Measurements from ENCODE around the gene TRAP1.

The TRAP1 gene

DNA sequence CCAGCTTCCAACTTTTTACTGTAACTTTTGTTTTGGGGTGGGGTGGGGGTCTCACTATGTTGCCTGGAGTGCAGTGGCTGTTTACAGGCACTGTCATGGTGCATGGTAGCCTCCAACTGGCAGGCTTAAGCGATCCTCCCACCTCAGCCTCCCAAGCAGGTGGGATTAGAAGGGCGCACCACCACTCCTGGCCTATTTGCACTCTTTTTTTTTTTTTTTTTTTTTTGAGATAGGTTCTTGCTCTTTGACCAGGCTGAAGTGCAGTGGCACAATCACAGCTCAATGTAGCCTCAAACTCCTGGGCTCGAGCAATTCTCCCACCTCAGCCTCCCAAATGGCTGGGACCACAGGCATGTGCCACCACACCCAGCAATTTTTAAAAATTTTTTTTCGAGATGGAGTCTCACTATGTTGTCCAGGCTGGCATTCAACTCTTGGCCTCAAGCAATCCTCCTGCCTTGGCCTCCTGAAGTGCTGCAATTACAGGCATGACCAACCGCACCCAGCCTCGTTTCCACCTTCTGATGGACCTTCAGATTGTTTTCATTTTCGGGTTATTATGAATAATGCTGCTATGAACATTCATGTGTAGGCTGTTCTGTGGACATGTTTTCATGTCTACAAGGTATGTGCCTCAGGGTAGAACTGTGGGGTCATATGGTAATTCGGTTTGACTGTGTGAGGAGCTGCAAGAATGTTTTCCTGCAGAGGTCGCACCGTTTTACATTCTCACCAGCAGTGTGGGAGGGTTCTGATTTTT is 10.9 kb downstream of the TRAP1 start:
- no peak for DNase-seq

DNA sequence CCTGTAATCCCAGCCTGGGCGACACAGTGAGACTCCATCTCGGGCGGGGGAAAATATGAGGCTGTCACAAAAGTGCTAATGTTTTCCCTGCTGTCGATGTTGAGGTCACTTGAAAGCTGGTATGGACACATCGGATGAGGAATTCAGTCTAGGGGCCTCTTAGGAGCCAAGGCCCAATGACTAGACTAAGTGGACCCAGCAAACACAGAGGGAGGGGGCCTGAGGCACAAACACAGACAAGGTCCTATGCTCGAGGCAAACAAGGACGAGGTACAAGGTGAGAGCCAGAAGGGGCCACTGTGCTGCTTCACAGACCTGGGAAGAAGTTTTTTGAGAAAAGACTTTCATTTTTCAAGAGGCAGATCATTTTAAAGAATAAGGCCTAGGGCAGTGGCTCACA is 15.2 kb downstream of the TRAP1 start:
- DNase-seq: no peak

DNA sequence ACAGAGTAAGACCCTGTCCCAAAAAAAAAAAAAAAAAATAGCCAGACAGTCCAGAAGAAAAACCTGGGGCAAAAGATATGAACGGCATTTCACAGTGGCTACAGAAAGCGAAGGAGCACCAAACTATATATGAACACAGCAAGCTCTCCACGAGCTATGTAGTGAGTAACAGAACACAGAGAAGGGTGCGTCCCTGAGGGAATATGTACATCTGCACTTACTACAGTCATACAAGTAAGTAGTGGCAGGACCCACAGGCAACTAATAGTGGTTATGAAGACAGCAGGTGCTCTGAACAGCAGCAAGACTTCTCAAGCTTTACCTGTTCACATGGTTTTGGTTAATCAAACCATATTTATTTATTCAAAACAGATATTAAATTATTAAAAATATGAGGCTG is 15.8 kb downstream of the TRAP1 start:
- DNase-seq: no peak

DNA sequence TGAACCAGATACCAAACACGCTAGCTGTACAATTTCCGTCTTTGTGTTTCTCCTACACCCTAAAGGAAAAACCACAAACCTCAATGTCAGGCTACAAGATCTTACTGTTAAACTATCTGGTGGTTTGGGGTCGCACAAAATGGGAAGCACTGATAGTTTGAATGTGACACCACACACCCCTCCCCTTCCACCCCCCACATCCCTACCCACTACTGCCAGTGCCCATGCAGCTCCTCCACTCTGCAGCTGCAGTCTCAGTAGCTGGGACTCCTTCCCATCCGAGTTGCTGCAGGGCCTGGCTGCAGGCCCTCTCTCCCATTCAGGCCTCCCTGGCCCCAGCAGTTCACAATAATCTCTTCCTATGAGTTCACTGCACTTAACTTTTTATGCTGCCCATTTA is 18.4 kb downstream of the TRAP1 start:
- DNase-seq: no peak

DNA sequence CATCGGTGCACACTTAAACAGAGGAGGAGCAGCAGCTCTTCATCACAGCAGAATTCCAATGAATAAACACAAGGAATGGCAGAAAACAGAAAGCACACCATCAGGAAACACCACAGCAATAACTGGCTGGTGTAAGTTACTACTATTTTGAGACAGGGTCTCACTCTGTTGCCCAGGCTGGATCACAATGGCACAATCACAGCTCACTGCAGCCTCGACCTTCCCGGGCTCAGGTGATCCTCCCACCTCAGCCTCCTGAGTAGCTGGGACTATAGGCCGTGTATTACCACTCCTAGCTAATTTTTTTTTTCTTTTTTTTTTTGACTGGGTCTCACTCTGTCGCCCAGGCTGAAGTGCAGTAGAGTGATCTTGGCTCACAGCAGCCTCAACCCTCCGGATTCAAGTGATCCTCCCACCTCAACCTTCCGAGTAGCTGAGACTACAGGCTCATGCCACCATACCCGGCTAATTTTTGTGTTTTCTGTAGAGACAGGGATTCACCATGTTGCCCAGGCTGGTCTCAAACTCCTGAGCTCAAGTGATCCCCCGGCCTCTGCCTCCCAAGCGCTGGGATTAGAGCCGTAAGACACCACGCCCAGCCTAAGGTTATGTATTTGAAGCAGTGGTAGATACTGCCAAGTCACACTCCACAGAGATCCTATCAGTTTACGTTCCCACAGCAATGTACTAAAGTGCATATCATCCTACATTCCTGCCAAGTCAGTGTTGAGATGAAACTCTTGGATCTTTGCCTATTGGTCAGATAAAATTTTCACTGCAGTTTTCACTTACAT is 20.7 kb downstream of the TRAP1 start:
- peak; percentile 14 for DNase-seq

DNA sequence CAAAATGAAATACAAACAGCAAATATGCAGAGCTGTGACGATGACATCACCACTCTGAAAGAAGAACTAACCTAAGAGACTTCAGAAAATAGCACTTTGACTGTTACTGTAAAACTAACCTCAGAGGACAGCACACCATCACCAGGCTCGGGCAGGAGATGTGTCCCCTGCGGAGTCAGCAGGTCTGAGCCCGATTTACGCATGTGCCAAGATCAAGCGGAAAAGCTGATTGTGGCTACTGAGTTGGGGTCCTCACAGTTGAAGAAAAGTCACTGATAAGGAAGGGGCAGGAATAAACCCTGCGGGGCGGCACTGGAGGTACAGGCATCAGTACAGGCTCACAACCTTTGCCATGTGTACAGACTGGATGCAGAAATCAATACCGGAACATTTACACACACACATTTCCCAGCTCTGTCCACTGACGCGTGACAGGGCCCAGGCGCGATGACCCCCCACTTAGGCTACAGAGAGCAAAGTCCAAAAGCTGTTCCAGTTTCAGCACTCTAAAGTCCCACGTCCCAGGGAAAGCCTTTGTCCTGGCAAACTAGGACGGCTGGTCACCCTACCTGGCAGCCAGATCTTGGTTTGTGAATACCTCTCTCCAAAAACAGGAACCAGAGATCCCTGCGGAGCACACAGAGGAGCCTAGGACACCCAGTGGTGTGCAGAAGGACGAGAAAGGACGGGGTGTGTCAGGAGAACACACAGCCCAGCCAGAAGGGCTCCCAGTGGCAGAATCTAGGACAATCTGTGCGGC is 21.5 kb downstream of the TRAP1 start:
- no peak for DNase-seq

GRCh38 chr16:3694051-3694450 is 23.3 kb downstream of the TRAP1 start:
- no peak for DNase-seq

- DNase-seq: no peak
Observed at GRCh38 chr16:3691761-3692160, 25.6 kb downstream of the TRAP1 start.

GRCh38 chr16:3690980-3691720 is 26.2 kb downstream of the TRAP1 start:
- DNase-seq: no peak

DNA sequence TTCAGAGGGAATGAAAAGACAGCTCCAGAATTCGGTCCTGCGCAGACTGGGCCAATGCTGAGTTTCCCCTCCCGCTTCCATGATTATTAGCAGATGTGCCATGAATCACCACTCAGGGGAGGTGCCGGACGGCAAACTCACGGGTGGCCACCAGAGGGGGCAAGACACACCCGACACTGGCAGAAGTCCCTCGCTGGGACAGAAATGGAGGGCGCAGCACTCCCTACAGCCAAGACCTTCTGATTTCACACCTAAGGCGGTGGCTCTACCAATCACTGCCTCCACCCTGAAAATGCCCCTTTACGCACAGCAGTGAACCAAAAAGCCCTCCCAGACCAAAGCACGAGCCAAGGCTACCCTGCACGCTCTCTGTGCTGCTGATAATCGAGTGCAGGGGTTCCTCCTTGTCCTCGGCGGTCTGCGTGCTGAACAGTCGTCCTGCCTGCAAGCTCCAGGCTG is 26.8 kb downstream of the TRAP1 start:
- DNase-seq: peak; percentile 40

GRCh38 chr16:3689731-3690130 is 27.6 kb downstream of the TRAP1 start:
- DNase-seq: no peak

DNA sequence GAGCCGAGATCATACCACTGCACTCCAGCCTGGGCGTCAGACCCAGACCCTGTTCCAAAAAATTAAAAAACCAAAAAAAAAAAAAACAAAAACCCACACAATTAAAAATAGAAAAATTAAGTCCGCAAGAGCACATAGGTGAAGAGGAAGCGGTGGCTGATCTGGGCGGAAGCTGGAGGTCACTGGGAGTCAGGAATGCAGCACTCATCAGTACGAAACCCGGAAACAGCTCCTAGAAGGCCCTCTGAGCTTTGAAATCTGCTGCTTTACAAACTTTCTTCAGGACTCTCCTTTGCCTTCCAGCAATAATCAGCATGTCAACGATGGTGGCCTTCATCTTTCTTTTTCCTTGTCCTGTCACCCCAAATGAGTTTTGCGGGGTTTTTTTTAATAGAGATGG is 29.5 kb downstream of the TRAP1 start:
- DNase-seq: no peak

DNA sequence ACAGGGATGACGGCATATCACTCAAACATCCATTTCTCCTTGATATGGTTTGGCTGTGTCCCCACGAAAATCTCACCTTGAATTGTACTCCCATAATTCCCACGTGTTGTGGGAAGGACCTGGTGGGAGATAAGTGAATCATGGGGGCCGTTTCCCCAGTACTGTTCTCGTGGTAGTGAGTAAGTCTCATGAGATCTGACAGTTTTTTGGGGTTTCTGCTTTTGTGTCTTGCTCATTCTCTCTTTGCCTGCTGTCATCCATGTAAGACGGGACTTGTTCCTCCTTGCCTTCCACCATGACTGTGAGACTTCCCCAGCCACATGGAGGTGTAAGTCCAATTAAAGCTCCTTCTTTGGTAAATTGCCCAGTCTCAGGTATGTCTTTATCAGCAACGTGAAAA is 30.3 kb downstream of the TRAP1 start:
- no peak for DNase-seq

- DNase-seq: no peak
Observed at GRCh38 chr16:3681206-3681605, 36.1 kb downstream of the TRAP1 start.

DNA sequence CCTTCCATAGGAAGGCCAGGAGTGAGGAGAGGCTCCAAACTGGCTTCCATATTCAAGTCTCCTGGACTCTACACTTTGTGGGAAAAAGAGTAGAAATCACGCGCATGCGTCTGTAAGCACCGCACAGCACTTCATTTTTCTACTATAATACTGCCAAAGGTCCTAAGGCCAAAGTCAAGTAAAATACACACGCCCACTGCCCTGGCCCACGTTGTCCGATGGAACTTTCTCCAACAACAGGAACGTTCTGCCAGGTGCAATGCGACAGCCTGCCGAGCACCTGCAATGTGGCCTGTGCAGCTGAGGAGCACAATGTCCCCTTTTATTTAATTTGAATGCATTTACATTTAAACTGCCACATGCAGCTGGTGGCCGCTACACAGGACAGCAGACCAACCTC is 39.3 kb downstream of the TRAP1 start:
- DNase-seq: no peak

DNA sequence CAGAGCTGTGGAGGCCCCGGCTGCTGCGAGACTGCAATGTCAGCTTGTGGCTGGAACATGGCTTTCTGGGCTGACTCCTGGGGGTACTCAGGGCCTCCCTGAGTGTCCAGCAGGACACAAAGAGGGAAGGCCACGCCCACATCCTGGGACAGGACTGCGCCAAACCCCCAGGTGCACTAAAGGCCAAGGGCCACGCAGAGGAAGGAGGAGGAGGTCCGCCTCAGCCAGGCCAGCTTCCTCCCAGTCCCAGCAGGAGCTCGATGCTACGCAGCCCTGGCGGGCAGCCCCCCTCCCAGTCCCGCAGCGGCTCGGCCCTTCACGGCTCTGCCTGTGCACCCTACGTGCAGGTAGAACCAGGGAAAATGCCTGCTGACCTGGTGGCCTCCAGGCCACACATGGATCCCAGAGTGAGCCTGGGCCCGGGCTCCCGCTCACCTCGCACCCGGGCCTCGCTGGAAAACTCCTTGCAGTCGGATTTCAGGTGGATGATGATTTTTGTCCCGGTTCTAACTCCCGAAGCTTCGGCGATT is 41.7 kb downstream of the TRAP1 start:
- no peak for DNase-seq

- DNase-seq: no peak
Observed at GRCh38 chr16:3674513-3675295, 42.6 kb downstream of the TRAP1 start.

GRCh38 chr16:3673676-3674377 is 43.5 kb downstream of the TRAP1 start:
- no peak for DNase-seq

DNA sequence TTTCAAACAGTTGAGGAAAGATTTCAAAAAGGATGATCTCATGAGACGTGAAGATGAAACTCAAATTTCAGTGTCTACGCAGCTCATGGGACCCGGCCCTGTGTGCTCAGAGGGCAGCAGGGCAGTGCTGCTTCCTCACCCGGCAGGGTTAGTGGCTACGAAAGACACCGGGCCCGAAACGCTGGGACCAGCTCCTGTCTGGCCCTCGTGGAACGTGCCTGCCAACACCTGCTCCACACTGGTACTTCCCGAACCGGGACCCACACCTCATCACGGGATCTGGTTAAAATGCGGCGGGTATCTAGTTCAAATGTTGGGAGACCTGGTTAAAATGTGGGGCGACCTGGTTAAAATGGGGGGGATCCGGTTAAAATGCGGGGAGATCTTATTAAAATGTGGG is 44.1 kb downstream of the TRAP1 start:
- DNase-seq: no peak

DNA sequence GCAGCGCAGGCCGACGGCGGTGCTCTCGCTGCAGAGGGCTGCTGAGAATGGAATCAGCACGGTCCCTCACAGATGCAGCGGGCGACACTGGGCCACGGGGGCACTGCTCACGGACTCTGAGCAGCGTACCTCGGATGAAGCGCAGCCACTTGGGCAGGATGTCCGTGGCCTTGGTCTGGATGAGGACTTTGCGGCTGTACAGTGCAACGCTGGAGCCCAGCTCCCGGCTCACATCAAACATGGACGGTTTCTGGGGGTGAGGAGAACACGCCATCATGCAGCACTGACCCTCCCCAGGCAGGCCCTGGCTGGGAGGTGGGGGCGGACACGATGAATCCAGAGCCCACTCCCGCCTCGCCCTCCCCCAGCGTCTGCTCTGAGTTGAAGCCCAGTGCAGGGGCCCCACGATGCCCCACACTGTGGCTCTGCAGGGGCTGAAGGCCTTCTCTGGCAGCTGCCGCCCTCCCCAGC is 44.7 kb downstream of the TRAP1 start:
- DNase-seq: no peak

DNA sequence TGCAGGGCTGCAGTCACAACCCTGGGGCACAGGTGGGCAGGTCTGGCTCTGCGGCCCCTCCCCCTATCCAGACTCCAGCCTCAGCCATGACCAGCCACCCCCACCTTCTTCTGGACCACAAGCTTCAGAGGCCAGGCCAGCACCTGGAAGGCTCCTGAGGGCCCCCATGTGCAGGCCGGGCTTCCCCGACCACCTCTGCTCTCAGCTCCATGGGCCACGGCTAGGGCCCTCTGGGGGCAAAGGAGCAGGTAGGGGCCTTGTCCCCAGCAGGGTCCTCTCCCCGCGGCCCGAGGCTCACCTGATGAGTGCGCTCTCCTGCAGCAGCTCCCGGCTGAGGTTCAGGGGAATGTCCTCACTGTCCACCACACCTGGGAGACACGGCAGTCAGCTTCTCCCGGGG is 45.9 kb downstream of the TRAP1 start:
- DNase-seq: no peak

All from NCI-H2029 (cell line).